HG02798 (cell line): Measurements from ENCODE around the gene ABCD1.
"Not testable (repeated sequence)": the region's sequence is repeated elsewhere in the genome, so short reads cannot be mapped to it uniquely, and the experiment has no call there.

Experiments
- ATAC-seq: cut with Tn5 transposase; IDR thresholded peaks from one replicate; pipeline ENCODE4 v1.9.1; 2021; ENCODE audit warnings: mild to moderate bottlenecking; ENCODE audit not compliant: unreplicated experiment, poor library complexity

The ABCD1 gene

DNA sequence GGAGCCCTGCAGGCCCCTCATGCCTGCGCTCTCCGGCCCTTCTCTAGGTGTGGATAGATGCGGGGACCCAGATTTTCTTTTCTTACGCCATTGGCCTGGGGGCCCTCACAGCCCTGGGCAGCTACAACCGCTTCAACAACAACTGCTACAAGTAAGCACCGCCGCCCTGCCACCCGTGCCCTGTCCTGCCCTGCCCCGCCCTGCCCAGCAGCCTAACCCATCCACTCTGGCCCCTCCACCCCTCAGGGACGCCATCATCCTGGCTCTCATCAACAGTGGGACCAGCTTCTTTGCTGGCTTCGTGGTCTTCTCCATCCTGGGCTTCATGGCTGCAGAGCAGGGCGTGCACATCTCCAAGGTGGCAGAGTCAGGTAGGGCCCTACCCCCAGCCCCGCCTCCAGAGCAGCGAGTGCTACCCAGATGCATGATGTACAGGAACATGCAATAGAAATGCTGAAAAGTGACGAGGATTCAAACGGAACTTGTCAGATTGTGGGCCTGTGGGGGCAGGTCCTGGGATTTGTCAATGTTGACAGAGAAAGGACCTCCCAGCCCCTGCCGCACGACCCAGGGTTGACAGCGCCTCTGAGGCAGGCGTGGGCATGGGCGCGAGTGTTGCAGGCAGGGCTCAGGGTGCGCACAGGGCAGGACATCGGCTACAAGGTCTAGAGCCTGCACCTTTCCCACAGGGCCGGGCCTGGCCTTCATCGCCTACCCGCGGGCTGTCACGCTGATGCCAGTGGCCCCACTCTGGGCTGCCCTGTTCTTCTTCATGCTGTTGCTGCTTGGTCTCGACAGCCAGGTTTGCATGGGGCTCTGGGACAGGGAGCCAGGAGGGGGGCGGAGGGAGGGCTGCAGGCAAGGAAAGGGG, 31.2 kb upstream of the ABCD1 start:
- no peak for ATAC-seq

DNA sequence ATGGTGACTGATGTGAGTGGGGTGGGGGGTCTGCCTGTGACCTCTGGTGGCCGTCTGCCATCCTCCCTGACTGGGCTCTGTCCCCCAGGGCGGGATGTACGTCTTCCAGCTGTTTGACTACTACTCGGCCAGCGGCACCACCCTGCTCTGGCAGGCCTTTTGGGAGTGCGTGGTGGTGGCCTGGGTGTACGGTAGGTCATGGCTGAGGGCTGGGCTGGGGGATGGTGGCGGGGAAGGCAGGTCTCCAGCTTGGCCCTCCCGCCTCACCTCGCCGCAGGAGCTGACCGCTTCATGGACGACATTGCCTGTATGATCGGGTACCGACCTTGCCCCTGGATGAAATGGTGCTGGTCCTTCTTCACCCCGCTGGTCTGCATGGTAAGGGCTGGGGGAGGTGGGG, 30.4 kb upstream of the ABCD1 start:
- ATAC-seq = not testable (repeated sequence)

DNA sequence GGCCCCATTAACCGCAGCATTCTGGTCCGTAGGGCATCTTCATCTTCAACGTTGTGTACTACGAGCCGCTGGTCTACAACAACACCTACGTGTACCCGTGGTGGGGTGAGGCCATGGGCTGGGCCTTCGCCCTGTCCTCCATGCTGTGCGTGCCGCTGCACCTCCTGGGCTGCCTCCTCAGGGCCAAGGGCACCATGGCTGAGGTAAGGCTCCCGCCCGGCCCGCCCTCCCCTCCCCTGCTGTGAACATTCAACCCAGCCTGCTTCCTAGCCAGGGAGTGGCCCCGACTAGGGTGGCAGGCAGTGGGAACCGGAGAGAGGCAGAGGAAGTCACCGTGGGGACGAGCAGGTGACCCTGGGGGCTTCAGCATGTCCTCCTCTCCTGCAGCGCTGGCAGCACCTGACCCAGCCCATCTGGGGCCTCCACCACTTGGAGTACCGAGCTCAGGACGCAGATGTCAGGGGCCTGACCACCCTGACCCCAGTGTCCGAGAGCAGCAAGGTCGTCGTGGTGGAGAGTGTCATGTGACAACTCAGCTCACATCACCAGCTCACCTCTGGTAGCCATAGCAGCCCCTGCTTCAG, 29.9 kb upstream of the ABCD1 start:
- no peak for ATAC-seq

GRCh38 chrX:153696100-153696499, 28.6 kb upstream of the ABCD1 start:
- no peak for ATAC-seq

DNA sequence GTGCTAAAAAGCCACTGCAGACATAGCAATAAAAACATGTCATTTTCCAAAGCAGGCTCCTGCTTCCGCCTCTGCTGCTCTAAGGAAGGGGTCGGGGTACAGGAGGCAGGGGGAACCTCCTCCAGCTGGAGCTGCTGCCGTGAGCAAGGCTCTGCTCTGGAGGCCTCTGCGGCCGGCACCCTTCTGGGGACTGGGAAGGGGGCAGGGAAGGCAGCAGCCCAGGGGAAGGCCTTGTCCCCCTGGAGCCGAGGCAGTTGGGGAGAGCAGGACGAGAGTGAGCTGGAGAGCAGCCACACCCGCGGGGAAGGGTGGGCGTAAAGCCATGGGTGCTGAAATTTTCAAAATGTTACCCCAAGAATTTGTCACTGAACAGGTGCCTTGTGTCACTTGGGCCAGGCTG, 28.1 kb upstream of the ABCD1 start:
- ATAC-seq = not testable (repeated sequence)

- not testable (repeated sequence) for ATAC-seq
These were observed 27.5 kb upstream of the ABCD1 start for GRCh38 chrX:153696986-153697722.

DNA sequence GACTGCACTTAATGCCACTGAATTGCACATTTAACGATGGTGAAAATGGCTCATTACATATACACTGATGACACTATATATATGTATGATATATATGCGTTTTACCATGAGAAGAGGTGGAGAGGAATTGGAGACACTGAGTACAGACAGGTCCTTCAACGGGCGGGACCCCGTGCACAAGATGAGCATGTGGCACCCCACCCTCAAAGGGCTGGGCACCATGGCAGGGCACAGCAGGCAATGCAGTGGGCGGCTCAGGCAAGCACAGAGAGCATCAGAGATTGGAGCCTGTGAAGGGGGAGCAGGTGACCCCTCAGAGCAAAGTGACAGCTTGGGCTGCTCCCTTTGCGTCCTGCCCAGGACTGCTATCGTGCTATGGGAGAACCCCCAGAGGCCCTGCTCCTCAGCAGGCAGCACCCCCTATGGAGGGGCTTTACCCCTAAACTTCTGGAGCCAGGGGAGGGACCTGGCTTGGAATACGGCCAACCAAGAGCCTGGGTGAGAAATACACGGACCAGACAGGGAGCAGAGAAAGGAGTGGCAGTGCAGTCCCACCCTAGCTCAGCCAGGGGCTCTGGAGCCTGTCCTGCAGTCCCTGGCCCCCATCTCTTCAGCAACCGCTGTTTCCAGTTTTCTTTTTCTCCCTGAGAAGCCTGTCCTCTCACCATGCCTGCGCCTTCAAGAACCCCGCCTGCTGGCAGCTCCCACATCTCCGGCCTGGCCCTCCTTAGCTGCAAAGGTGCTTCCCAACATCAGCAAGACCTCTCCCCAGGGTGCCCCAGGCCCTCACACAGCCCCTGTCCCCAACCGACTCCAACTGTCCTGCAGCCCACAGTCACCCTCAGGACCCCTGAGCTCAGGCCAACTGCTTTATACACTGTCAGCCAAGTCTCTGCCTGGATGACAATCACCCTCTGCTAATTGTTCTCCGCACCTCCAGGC, 26.5 kb upstream of the ABCD1 start:
- ATAC-seq = no peak

- ATAC-seq = not testable (repeated sequence)
These were observed 25.4 kb upstream of the ABCD1 start for GRCh38 chrX:153699210-153699783.

DNA sequence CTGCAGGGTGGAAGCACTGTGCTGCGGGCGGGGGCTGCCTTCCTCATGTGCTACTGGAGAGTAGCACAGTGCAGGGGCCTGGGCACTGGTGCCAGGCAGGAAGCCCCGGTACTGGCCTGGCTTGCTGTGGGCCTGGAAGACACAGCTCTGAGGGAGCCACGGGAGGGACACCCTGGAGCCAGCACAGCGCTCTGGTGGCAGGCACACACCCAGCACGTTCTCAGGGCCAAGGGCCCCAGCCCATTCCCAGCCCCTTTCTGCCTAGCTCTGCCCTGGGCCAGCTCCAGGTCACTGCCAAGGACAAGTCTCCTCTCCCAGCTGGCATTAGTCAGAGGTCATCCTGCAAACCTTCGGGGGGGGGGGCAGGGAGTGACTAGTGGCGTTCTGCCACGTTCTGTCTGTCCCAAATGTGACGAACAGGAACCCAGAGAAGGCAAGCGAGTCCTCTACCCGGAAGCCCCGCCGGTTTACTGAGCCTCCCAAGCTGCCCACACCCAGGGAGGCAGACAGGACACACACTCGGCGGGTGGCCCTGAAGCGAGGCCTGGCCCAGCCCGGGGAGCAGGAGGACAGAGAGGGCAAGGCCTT, 24.8 kb upstream of the ABCD1 start:
- ATAC-seq = not testable (repeated sequence)

GRCh38 chrX:153700376-153700945, 24.2 kb upstream of the ABCD1 start:
- no peak for ATAC-seq

DNA sequence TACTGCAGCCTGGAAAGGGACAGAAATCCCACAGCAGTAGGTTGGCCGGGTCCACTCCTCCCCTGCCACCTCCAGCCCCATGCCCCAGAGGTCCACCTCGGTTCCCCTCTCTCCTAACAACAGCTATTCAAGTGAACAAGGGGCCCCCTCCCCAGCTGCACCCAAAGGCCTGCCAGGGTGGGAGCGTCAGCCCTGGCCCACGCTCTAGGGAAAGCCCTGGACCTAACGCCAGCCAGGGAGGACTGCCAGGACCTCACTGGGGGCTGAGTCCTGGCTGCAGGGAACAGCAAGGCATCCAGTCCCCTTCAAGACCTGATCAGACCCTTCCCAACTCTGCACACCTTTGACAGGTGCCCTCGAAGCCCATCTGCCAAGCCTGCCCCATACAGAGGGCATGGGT, 23.7 kb upstream of the ABCD1 start:
- ATAC-seq = no peak

DNA sequence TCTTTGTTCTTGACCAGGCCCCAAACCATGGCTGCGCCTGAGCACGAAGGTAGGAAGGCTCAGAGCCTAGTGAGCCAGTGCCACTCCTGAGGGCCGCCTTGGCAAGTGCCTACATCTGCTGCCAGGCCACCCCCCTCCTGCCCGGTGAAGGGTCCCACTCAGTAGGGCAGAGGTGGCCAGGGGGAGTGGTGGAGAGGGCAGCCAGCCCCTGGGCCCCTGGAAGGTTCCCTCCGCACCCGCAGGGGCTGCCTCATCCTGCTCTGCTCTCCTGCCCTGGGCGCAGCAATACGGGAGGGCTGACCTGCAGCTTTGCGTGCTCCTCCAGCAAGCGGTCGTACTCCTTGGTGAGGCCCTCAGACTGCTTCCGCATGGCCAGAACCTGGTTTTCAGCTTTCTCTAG, 22.9 kb upstream of the ABCD1 start:
- ATAC-seq = no peak

DNA sequence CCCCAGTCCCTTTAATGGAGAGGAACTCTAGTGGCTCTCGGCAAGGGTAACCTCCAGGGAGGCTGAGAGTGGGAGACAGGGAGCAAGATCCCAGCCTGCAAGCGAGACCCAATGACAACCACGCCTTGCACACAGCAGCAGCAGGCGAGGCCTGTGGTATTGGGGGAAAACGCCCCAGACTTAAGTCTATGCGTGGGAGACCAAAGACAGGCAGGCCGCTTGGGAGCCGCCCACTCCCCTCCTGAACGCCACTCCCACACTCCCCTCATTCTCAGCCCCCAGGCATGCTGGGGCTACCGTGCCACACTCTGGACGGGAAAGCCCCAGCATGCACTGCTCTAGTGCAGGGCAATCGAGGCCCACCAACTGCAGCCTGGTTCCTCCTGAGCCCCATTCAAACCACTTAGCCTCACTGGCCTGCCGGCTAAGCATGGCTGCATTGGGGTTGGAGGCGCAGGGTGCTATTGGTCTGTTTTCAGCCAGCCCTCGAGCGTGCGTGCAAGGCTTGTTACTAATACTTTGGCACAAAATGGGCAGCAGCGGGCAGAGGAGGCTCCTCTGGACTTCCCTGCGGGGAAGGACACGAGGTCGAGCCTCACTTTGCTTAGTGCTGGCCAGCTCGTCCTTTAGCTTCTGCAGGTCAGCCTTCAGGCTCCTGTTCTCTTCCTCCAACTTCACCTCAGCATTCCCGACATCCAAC, 22.2 kb upstream of the ABCD1 start:
- no peak for ATAC-seq

GRCh38 chrX:153703036-153703370, 21.7 kb upstream of the ABCD1 start:
- ATAC-seq = no peak

DNA sequence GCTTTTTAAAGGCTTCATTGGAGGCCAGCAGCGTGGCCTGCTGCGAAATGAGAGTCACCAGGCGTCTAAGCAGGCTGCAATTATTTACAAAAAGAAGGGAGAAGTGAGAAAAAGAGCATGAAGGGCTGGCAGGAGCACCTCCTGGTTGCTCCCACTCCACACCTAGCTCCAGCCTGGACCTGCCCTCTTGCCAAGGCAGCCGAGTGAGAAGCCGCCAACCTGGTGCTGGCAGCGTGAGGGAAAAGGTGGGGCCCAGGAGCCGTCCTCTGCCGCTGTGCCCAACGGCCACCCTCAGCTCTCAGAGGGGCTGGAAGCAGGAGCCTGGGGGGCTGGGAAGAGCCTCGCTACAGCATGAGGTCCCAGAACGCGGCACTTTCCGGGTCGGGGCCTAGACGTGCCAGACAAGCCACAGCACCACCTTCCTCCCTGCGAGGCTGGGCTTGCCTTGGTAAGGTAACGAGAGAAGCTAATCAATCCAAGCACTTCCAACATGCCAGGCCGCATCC, 20.6 kb upstream of the ABCD1 start:
- ATAC-seq = no peak

GRCh38 chrX:153704631-153705402, 19.8 kb upstream of the ABCD1 start:
- ATAC-seq = not testable (repeated sequence)

DNA sequence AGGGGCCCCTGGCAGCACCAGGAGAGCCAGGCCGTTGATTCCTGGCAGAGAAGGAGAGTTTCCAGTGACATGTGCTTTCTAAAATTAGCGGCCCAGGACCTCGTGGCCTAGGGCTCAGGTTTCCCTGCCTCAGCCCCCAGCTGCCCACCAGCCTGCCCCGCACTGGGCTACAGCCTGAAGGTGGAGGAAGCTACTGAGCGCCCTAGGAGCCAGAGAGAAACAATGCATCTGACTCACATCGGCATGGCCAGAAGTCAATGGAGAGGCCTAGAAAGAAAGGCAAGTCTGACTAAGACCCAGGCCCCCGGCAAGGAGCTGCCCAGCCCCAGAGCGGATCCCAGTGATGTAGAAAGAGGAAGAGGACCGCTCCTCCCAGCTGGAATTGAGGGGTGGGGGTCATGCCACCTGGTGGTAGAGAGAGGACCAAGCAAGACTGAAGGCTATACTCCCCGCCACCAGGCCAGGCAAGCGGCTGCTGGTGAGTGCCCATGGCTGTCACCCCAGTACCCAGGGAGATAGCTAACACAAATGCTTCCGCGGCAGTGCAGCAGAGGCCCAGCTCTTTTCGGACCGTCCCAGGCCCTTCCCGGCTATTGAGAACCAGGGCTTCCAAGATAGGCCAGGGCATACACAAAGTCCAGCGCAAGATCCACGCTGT, 19.1 kb upstream of the ABCD1 start:
- ATAC-seq = not testable (repeated sequence)
